Endothelial cell of umbilical vein (primary cell): ENCODE results near the gene SFXN2. TPM values are rescaled to one million over a fixed set of nuclear protein-coding genes. Genes with fewer than 3 reads are reported as not detected.

ENCODE experiments used
- BruUV-seq: library from RNA; stranded (reverse); fragments of 400-500 nt; replicated peaks from 2 replicates; lab custom pipeline; 2021; lab: Mats Ljungman, UMichigan
- CTCF ChIA-PET: fragments of 300-600, 350-600 bp; sonication (Branson Sonifier 250); formaldehyde crosslinking; loops from one replicate; lab custom pipeline; 2021; ENCODE audit warnings: antibody characterized with exemption, inconsistent platforms; lab: Charles Lee
- POLR2A ChIA-PET: fragments of 300-600, 350-600 bp; sonication (Branson Sonifier 250); formaldehyde crosslinking; loops from one replicate; lab custom pipeline; 2021; ENCODE audit warnings: antibody characterized with exemption, inconsistent platforms; lab: Charles Lee
- DNase-seq: peaks from one replicate; pipeline ENCODE4 v3.0.0-alpha.2; 2011; ENCODE audit warnings: low read depth, low spot score
- FAIRE-seq: peaks from 2 replicates; lab custom pipeline; 2011; peaks lifted over from hg19 to GRCh38; lab: Jason Lieb, UNC
- H2AFZ ChIP-seq: 2 replicates; pipeline ENCODE4 v1.6.0; 2012; ENCODE audit warnings: low read depth, low read length, control low read depth, inconsistent platforms
- H3K27ac ChIP-seq: 2 replicates; pipeline ENCODE4 v1.5.1; 2011; ENCODE audit warnings: low read depth, mild to moderate bottlenecking, control low read depth, low read length, moderate library complexity; ENCODE audit not compliant: insufficient read depth
- H3K27me3 ChIP-seq, 2 experiments: 2 replicates each; pipeline versions ENCODE4 v1.6.0 to v1.6.1; 2011; ENCODE audit warnings: low read length in 2 of 2, mixed read lengths in 1 of 2; ENCODE audit not compliant: control insufficient read depth in 2 of 2, insufficient read depth in 2 of 2
- H3K36me3 ChIP-seq, 2 experiments: 2 replicates in 1 of 2; 3 replicates in 1 of 2; pipeline ENCODE4 v1.5.1; 2011; ENCODE audit warnings: low read length in 2 of 2, mild to moderate bottlenecking in 1 of 2, moderate library complexity in 1 of 2; ENCODE audit not compliant: control insufficient read depth in 2 of 2, insufficient read depth in 2 of 2; ENCODE audit errors: extremely low read depth in 1 of 2
- H3K4me1 ChIP-seq: 3 replicates; pipeline ENCODE4 v1.5.1; 2011; ENCODE audit warnings: mild to moderate bottlenecking, low read length; ENCODE audit not compliant: control insufficient read depth, insufficient read depth; ENCODE audit errors: extremely low read depth
- H3K4me2 ChIP-seq: 2 replicates; pipeline ENCODE4 v1.6.1; 2011; ENCODE audit warnings: low read length, control low read depth, mixed read lengths; ENCODE audit not compliant: insufficient read depth
- H3K4me3 ChIP-seq, 3 experiments: fragments of 200-600 bp in 1 of 3; sonication (generic), shearing (Covaris generic) in 1 of 3; replicated peaks in 1 of 3; 2 replicates each; pipeline ENCODE4 v1.5.1; 2011 to 2016; ENCODE audit warnings: control low read depth in 3 of 3, low read length in 3 of 3, mild to moderate bottlenecking in 2 of 3, inconsistent platforms in 1 of 3, low read depth in 1 of 3, moderate library complexity in 1 of 3; ENCODE audit not compliant: insufficient read depth in 1 of 3
- H3K79me2 ChIP-seq: 2 replicates; pipeline ENCODE4 v1.6.0; 2012; ENCODE audit warnings: low read length, inconsistent platforms; ENCODE audit not compliant: control insufficient read depth, insufficient read depth
- H3K9ac ChIP-seq: replicated peaks from 2 replicates; pipeline ENCODE3; 2011; ENCODE audit warnings: low read length, control low read depth; ENCODE audit not compliant: insufficient read depth; ENCODE audit errors: extremely low read depth
- H3K9me1 ChIP-seq: replicated peaks from 3 replicates; pipeline ENCODE4 v1.6.0; 2011; ENCODE audit warnings: mild to moderate bottlenecking, low read length; ENCODE audit not compliant: control insufficient read depth, insufficient read depth; ENCODE audit errors: extremely low read depth
- H3K9me3 ChIP-seq: replicated peaks from 2 replicates; pipeline ENCODE4 v1.5.1; 2012; ENCODE audit warnings: low read length, inconsistent platforms; ENCODE audit not compliant: control insufficient read depth, insufficient read depth
- H4K20me1 ChIP-seq: replicated peaks from 2 replicates; pipeline ENCODE3; 2011; ENCODE audit warnings: mild to moderate bottlenecking, low read length; ENCODE audit not compliant: control insufficient read depth, insufficient read depth; ENCODE audit errors: extremely low read depth
- EZH2 ChIP-seq: IDR thresholded peaks from 2 replicates; pipeline ENCODE4 v1.6.1; 2012; ENCODE audit warnings: borderline replicate concordance, low read depth, mild to moderate bottlenecking, moderate library complexity, low read length, inconsistent platforms; ENCODE audit not compliant: severe bottlenecking
- FOS ChIP-seq: IDR thresholded peaks from 2 replicates; pipeline ENCODE4 v1.6.1; 2011; ENCODE audit warnings: mild to moderate bottlenecking, low read length, moderate library complexity, borderline replicate concordance; ENCODE audit not compliant: insufficient read depth
- GATA2 ChIP-seq: IDR thresholded peaks from 2 replicates; pipeline ENCODE4 v1.7.0; 2011; ENCODE audit warnings: low read depth, mild to moderate bottlenecking, moderate library complexity, mixed read lengths, low read length; ENCODE audit not compliant: insufficient read length, insufficient read depth
- JUN ChIP-seq: IDR thresholded peaks from 2 replicates; pipeline ENCODE4 v1.6.1; 2011; ENCODE audit warnings: borderline replicate concordance, low read depth; ENCODE audit not compliant: insufficient read length, insufficient read depth
- MYC ChIP-seq: IDR thresholded peaks from one replicate; pipeline ENCODE4 v1.6.1; 2011; ENCODE audit warnings: mild to moderate bottlenecking, low read depth, low read length
- POLR2A ChIP-seq: IDR thresholded peaks from 2 replicates; pipeline ENCODE4 v1.6.1; 2012; ENCODE audit warnings: low read depth, mild to moderate bottlenecking, control low read depth, low read length
- POLR2AphosphoS5 ChIP-seq: IDR thresholded peaks from 2 replicates; pipeline ENCODE4 v1.6.1; 2012; ENCODE audit warnings: low read depth, mild to moderate bottlenecking, control low read depth, low read length, moderate library complexity; ENCODE audit not compliant: insufficient read depth
- dilution Hi-C: fragments of 300-500 bp; cut with MboI; formaldehyde crosslinking; loops from one replicate; pipeline ENCODE4 v1.15.0; 2019; ENCODE audit warnings: low sequenced_read_pairs; ENCODE audit not compliant: extremely low pct_ligation_motif_present
- intact Hi-C: fragments of 100-400 bp; cut with micrococcal nuclease; formaldehyde crosslinking; loops from one replicate; pipeline ENCODE4 v1.10.0; 2022
- polyA plus RNA-seq, 4 experiments: library from polyadenylated mRNA; depleted of rRNA in 3 of 4; stranded (reverse) in 3 of 4; unstranded in 1 of 4; fragments of >200 nt; gene quantifications; 2 replicates each; pipeline versions ENCODE4 v1.2.1 to v1.2.3, GENCODE V29; 2011 to 2012; ENCODE audit warnings: missing spikeins in 1 of 4
- total RNA-seq: library from RNA; stranded (reverse); gene quantifications from 2 replicates; pipeline ENCODE4 v1.2.3, GENCODE V29; 2021
- TF ChIP-seq, protein P1 (sequence below), 2 donors: IDR thresholded peaks; 1 replicate in 1 of 2; 2 replicates in 1 of 2; pipeline ENCODE4 v1.5.1; 2011; ENCODE audit warnings: low read length in 2 of 2, mild to moderate bottlenecking in 2 of 2, moderate library complexity in 2 of 2, control low read depth in 1 of 2, inconsistent platforms in 1 of 2, low read depth in 1 of 2; ENCODE audit not compliant: insufficient read depth in 1 of 2; ENCODE audit errors: extremely low read depth in 1 of 2
- TF ChIP-seq, protein P2 (sequence below): IDR thresholded peaks from 2 replicates; pipeline ENCODE4 v1.6.1; 2011; ENCODE audit not compliant: insufficient read depth, insufficient read length

The SFXN2 gene
- total and polyA plus RNA-seq, 2 donors (not counting 3 experiments of a cell fraction or from before 2014, with no cell fraction given), result 9.8 to 17.0 TPM

DNA sequence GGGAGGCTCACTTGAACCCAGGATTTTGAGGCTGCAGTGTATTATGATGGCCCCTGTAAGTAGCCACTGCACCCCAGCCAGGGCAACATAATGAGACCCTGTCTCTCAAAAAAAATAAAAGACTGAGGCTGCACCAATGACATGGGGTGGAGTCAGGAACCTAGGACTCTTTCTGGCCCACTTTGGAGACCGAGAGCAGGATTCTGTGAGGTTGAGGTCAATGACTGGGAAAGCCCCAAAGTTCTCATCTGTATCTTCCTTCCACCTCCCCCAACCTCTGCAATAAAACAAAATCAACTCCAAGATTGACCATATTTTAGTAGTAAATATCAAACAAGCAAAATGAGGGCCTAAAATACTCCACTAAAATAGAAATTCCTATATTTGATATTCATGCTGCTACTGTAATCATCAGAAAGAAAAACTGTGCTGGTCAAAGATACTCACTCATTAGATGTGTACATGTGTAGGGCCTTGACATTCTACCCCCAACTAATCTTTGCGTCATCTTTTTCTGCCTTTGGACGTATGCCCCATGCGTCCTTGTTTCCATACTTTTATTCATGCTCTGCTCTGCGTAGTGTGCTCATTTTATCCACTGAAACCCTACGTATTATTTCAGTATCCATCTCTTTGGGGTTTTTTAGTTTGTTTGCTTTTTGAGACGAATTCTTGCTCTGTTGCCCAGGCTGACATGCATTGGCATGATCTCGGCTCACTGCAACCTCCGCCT is 53.2 kb downstream of the SFXN2 start:
- intact Hi-C loops, result no loop called here
- H3K79me2 ChIP-seq, result no peaks in the 10 kb centered on the region
- DNase-seq (no peak), FAIRE-seq (no peak)
- POLR2A ChIA-PET, result interaction anchor here (0.6 kb wide), 1 partner anchor 8 kb away, joined by 3 read pairs; no protein-coding TSS in a partner anchor
- H2AFZ ChIP-seq, result no peak overlapping the region
- H3K9ac ChIP-seq, result no peak overlapping the region
- TF ChIP-seq JUN, result no peak
- TF ChIP-seq MYC, result no peak
- TF ChIP-seq GATA2, result no peak
- no peak for TF ChIP-seq EZH2
- TF ChIP-seq POLR2A, result no peak
- TF ChIP-seq, protein P1, sequence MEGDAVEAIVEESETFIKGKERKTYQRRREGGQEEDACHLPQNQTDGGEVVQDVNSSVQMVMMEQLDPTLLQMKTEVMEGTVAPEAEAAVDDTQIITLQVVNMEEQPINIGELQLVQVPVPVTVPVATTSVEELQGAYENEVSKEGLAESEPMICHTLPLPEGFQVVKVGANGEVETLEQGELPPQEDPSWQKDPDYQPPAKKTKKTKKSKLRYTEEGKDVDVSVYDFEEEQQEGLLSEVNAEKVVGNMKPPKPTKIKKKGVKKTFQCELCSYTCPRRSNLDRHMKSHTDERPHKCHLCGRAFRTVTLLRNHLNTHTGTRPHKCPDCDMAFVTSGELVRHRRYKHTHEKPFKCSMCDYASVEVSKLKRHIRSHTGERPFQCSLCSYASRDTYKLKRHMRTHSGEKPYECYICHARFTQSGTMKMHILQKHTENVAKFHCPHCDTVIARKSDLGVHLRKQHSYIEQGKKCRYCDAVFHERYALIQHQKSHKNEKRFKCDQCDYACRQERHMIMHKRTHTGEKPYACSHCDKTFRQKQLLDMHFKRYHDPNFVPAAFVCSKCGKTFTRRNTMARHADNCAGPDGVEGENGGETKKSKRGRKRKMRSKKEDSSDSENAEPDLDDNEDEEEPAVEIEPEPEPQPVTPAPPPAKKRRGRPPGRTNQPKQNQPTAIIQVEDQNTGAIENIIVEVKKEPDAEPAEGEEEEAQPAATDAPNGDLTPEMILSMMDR (IDR thresholded peaks at IDR 0.05; ENCODE audit: extremely low read depth in 1 of 2, insufficient read depth in 1 of 2, low read depth in 1 of 2, low read length in 2 of 2), result no peak
- TF ChIP-seq, protein P2, sequence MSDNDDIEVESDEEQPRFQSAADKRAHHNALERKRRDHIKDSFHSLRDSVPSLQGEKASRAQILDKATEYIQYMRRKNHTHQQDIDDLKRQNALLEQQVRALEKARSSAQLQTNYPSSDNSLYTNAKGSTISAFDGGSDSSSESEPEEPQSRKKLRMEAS, result no peak
- TF ChIP-seq POLR2AphosphoS5, result no peak
- TF ChIP-seq FOS, result no peak
- no peak overlapping the region for H3K4me2 ChIP-seq
- H3K9me3 ChIP-seq, result no peaks in the 10 kb centered on the region
- no TSS peak for BruUV-seq
- H4K20me1 ChIP-seq, result no peaks in the 10 kb centered on the region
- H3K4me1 ChIP-seq, result peaks cover 9% of the 10 kb centered on the region
- no peak overlapping the region for H3K4me3 ChIP-seq
- H3K27ac ChIP-seq, result no peak overlapping the region
- H3K9me1 ChIP-seq, result no peaks in the 10 kb centered on the region
- no peaks in the 10 kb centered on the region for H3K27me3 ChIP-seq
- dilution Hi-C loops, result no loop called here
- no peaks in the 10 kb centered on the region for H3K36me3 ChIP-seq
- CTCF ChIA-PET, result interaction anchor here (0.9 kb wide), 1 partner anchor 134 kb away, joined by 4 read pairs; no protein-coding TSS in a partner anchor
